Kidney tubule cell (primary cell): ENCODE data around the gene C8A.

Experiments used
- DNase-seq: peaks from one replicate; pipeline ENCODE4 v3.0.0-alpha.2; 2018; ENCODE audit warnings: low spot score

Gene C8A

DNA sequence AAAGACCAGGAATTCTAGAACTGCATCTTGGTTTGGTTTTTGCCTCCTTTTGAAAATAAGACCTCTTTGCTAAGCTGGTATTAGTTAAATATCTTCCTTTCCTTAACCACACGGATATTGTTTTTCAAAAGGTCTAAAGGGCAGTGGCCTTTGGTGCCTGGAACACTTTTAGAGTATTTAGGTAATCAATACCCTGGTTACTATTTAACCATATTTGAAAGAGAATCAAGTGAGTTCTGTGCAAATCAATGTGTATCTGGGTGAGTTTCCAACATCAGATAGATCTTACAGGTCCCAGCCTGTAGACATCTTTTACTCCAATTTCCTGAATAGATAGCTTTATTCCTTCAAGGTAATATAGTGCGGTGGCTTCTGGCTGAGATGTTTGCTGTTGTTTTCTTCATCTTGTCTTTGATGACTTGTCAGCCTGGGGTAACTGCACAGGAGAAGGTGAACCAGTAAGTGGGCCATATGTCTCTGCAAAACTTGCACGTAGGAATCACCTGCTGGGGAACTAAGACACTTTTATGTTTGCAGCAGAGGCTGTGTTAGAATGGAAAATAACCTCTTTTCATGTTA lies at the start of gene C8A:
TSS of gene C8A (plus strand) at position 277 of the 579 bp plus-strand sequence. CDS start at position 382, 105 bp downstream.
- no peak for DNase-seq

DNA sequence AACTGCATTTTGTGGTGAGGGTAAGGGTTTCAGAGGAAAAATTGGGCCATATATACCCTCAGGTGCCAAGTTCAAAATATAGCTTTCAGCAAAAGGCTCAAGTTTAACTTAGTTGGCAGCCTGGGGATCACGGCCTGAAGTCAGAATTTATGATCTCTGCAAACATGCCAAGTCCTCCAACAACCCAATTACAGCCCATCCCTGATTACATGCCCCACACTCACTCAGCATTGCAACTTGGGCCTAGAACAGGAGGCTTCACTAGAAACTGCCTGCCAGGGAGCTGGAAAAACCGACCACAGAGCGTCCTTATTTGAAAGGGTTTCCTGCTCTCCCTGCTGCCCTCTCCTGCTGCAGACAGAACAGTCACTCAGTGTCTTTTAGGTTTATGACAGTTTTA lies 47.8 kb upstream of the C8A start:
- DNase-seq = no peak

GRCh38 chr1:56808410-56808809 lies 46.2 kb upstream of the C8A start:
- DNase-seq = no peak

GRCh38 chr1:56811331-56811730 lies 43.3 kb upstream of the C8A start:
- peak; percentile 65 for DNase-seq

- DNase-seq = no peak
These were observed 40.4 kb upstream of the C8A start for GRCh38 chr1:56814205-56814604.

DNA sequence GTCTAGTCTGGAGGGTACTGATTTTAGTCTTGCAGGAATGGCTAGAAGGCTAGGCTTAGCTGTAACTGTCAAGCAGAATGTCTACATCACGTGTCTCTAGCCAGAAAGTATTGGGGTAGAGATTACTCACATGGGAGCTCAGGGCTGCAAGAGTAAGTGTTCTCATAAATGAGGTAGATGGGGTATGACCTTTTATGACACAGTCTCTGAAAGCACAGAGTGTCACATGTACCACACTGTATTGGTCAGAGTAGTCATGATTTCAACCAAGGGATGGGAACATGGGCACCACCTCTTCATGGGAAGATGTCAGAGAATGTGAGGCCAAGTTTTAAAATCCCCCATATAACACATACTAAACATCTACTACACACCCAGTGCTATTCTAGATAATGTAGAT lies 38.3 kb upstream of the C8A start:
- no peak for DNase-seq

- DNase-seq = no peak
These were observed 37.7 kb upstream of the C8A start for GRCh38 chr1:56816909-56817308.

DNA sequence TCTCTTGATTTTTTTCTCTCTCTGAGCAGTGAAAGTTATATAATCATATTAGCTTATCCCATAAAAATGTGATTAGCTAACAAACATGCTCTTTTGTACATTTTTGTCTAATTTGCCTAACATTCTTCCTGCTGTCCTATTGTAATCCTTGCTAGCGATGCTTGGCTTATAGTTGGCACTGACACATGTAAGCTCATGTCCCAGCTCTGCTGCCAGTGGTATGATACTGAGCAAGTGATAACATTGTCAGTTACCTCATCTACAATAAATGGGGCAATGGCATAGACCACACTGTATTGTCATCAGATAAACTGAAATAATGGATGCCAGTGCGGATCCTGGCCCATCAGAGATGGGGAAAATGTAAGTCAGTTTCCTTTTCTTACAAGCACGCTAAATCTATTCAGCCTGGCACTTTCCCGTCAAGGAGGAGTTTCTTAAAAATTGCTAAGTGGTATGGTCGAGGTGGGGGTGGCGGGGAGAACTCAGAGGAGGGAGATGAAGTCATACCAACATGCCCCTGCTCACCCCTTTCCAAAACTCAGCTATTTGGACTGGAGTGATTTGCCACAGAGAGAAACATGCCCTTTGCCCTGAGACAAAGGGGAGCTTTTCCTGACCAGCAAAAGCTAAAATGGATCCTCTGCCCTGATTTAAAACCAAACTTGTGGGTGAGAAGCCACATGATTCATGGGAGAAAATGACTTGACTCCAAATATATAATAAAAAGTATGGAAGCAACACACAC lies 36.7 kb upstream of the C8A start:
- no peak for DNase-seq

GRCh38 chr1:56819387-56819899 lies 35.2 kb upstream of the C8A start, which contains the start of gene FYB2:
TSS of gene FYB2 (minus strand) at chr1:56819404. CDS start at chr1:56819290, 114 bp downstream.
- no peak for DNase-seq

GRCh38 chr1:56820755-56821461 lies 33.7 kb upstream of the C8A start:
- peak; percentile 79 for DNase-seq

GRCh38 chr1:56821462-56821797 lies 33.2 kb upstream of the C8A start:
- DNase-seq = peak; percentile 25

GRCh38 chr1:56824271-56824670 lies 30.3 kb upstream of the C8A start:
- no peak for DNase-seq

- DNase-seq = peak; percentile 68
These were observed 29.7 kb upstream of the C8A start for GRCh38 chr1:56824938-56825337.

- DNase-seq = no peak
These were observed 29.2 kb upstream of the C8A start for GRCh38 chr1:56825436-56825835.

DNA sequence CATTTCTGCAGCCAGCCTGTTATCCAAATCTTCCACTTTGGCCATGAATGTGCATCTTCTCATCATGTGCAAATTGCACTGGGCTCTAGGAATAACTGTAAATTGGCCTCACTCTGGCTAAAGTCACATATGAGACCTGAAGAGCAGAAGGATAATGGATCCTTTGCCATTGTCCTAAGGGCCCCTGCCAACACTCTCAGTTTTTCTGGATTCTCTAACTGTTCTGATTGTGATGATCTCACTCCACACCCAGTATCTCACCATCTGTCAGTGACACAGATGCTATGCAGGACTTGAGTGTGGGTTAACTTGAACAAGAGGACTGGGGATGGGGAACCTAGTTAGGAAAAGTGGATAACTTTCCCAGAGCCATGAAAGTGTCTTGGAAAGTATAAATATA lies 26.9 kb upstream of the C8A start:
- no peak for DNase-seq

GRCh38 chr1:56830052-56830451 lies 24.5 kb upstream of the C8A start:
- no peak for DNase-seq

DNA sequence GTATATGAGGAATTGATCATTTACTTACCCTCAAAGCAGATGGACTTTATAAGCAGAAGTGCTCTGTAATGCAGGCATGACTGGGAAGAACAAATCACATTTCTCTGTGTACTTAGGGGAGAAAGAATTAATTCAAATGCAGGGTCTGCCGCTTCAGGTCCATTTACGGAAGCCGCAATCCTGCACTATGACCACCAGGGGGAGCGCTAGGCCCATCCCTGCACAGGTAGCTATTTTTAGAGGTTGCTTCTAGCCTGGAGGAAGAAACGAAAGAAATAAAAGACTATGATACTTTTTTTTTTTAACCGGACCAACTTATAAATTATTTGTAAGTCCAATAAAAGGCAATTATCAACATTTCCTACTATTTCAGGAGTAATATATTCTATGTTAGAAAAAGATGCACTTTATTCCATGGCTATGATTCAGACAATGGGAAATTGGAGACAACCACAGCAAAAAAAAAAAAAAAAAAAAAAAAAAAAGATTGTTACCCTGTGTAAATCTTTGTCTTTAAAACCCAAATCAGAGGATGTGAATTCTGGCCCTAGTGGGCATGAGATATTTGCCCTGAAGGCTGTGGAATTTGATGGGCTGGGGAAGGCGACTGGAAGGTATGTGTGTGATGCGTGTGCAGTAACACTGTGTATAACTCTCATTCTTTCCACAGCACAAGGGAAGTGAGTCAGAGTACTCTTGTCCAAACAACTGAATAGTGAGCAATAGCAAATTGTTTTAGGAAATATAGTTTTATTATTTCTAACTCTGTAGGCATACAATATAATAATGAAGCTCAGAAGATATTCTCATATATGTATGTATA lies 22.5 kb upstream of the C8A start:
- DNase-seq = peak; percentile 94

- no peak for DNase-seq
These were observed 21.5 kb upstream of the C8A start for GRCh38 chr1:56833088-56833487.

DNA sequence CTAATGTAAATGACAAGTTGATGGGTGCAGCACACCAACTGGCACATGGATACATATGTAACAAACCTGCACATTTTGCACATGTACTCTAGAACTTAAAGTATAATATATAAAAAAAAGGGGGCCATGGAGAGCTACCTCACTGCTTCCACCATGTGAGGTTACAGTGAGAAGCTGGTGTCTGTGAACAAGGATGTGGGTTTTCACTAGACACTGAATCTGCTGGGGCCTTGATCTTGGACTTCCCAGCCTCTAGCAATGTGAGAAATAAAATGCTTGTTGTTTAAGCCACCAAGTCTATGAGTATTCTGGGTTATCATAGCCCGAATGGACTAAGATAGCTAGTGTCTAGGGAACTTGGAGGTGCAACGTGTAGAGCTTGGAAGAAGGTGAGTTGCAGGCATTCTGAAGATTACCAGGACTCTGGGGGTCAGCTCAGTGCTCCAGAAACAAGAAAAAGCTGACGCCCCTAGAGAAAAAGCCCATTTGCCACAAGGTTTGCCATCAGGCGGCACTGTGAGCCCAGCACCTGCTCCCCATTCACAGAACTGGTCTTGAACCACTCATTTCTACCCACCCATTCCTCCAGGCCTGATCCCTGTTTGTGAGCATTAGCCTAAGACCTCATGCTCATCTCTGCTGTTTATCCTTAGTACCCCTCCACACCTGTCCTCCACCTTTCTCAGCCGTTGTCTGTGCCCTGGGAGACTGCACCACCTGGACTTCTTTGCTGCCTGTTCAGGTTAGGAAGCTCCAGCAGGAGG lies 20.3 kb upstream of the C8A start:
- DNase-seq = no peak

GRCh38 chr1:56835657-56836056 lies 18.9 kb upstream of the C8A start:
- no peak for DNase-seq

GRCh38 chr1:56836359-56836758 lies 18.2 kb upstream of the C8A start:
- no peak for DNase-seq
